Tibial nerve (tissue), 4 donors: ENCODE measurements around the gene HLTF. TPM values are rescaled to one million over a fixed set of nuclear protein-coding genes. Genes with fewer than 3 reads are reported as not detected.

Experiments used
- DNase-seq, 2 donors: peaks; one replicate each; pipeline ENCODE4 v3.0.0-alpha.2; 2019; ENCODE audit warnings: low spot score in 2 of 2
- H3K27ac ChIP-seq, 4 donors: fragments of 200-600 bp; sonication (generic) in 3 of 4; one replicate each; pipeline ENCODE4 v1.5.1; 2017 to 2019; ENCODE audit warnings: mild to moderate bottlenecking in 1 of 4
- H3K27me3 ChIP-seq, 2 donors: fragments of 200-600 bp; sonication (generic) in 1 of 2; one replicate each; pipeline versions ENCODE4 v1.5.1 to v1.6.0; 2017 to 2019
- H3K36me3 ChIP-seq, 3 donors: fragments of 200-600 bp; sonication (generic); one replicate each; pipeline ENCODE4 v1.5.1; 2018 to 2019
- H3K4me1 ChIP-seq, 4 donors: fragments of 200-600 bp; sonication (generic) in 3 of 4; one replicate each; pipeline ENCODE4 v1.5.1; 2017 to 2019
- H3K4me3 ChIP-seq, 4 donors: fragments of 200-600 bp; sonication (generic) in 3 of 4; one replicate each; pipeline ENCODE4 v1.5.1; 2017 to 2019; ENCODE audit warnings: mild to moderate bottlenecking in 1 of 4, moderate library complexity in 1 of 4
- H3K9me3 ChIP-seq, 4 donors: fragments of 200-600 bp; sonication (generic) in 3 of 4; one replicate each; pipeline ENCODE4 v1.5.1; 2017 to 2019
- CTCF ChIP-seq, 5 experiments: fragments of 200-600 bp in 3 of 5; fragments of 450-650 bp in 2 of 5; sonication (generic) in 3 of 5; IDR thresholded peaks; one replicate each; pipeline ENCODE4 v1.5.1; 2016 to 2019; ENCODE audit warnings: antibody characterized with exemption in 5 of 5, mild to moderate bottlenecking in 3 of 5, moderate library complexity in 2 of 5
- EP300 ChIP-seq, 2 donors: sonication (generic); formaldehyde crosslinking; IDR thresholded peaks; one replicate each; pipeline ENCODE4 v1.6.1; 2017; ENCODE audit warnings: antibody characterized with exemption in 2 of 2, mild to moderate bottlenecking in 1 of 2
- POLR2A ChIP-seq, 2 donors: fragments of 450-650 bp; IDR thresholded peaks; one replicate each; pipeline ENCODE4 v1.6.1; 2017; ENCODE audit warnings: antibody characterized with exemption in 2 of 2, mild to moderate bottlenecking in 2 of 2, moderate library complexity in 2 of 2
- WGBS, 2 donors: methylation state at CpG; one replicate each; pipeline ENCODE4 v1.1.5; 2018; 5-methylcytosine and 5-hydroxymethylcytosine counted together
- total RNA-seq, 4 donors: library from RNA; depleted of rRNA; stranded (reverse); fragments of >200 nt; gene quantifications; one replicate each; pipeline ENCODE4 v1.1.0, GENCODE V29; 2016

HLTF gene
- total RNA-seq, 4 donors from 2014 or later = 16.9 to 28.2 (median 25.5) TPM

- no peak for DNase-seq
- no peaks in the 10 kb centered on the region for H3K27me3 ChIP-seq
- WGBS, 2 donors = 84 to 91% methylated on average over 8 to 9 of the region's 9 CpGs
- peaks cover 0 to 6% (median 0%) of the 10 kb centered on the region in 4 donors for H3K4me1 ChIP-seq
- H3K27ac ChIP-seq = no peak overlapping the region
- no peaks in the 10 kb centered on the region for H3K36me3 ChIP-seq
- no peak for TF ChIP-seq CTCF (IDR thresholded peaks at IDR 0.05)
- no peak for TF ChIP-seq EP300 (IDR thresholded peaks at IDR 0.05)
- TF ChIP-seq POLR2A (IDR thresholded peaks at IDR 0.05) = no peak
- no peak overlapping the region for H3K4me3 ChIP-seq
- H3K9me3 ChIP-seq = no peaks in the 10 kb centered on the region
Observed at GRCh38 chr3:149118724-149119123, 32.4 kb upstream of the HLTF start.

GRCh38 chr3:149115114-149115513 lies 28.8 kb upstream of the HLTF start:
- no peaks in the 10 kb centered on the region for H3K4me1 ChIP-seq
- DNase-seq = no peak
- no peak overlapping the region for H3K4me3 ChIP-seq
- H3K36me3 ChIP-seq = no peaks in the 10 kb centered on the region
- H3K27ac ChIP-seq = no peak overlapping the region
- WGBS, 2 donors = 82 to 88% methylated on average over 5 of the region's 5 CpGs
- no peaks in the 10 kb centered on the region for H3K27me3 ChIP-seq
- H3K9me3 ChIP-seq = no peaks in the 10 kb centered on the region
- TF ChIP-seq CTCF (IDR thresholded peaks at IDR 0.05) = no peak
- TF ChIP-seq POLR2A (IDR thresholded peaks at IDR 0.05) = no peak
- TF ChIP-seq EP300 (IDR thresholded peaks at IDR 0.05) = no peak

- no peak overlapping the region for H3K27ac ChIP-seq
- H3K27me3 ChIP-seq = no peaks in the 10 kb centered on the region
- H3K4me1 ChIP-seq = no peaks in the 10 kb centered on the region
- no peak overlapping the region for H3K4me3 ChIP-seq
- H3K36me3 ChIP-seq = no peaks in the 10 kb centered on the region
- WGBS, 2 donors = 67 to 86% methylated on average over 1 of the region's 1 CpG
- TF ChIP-seq EP300 (IDR thresholded peaks at IDR 0.05) (no peak), CTCF (IDR thresholded peaks at IDR 0.05) (no peak), POLR2A (IDR thresholded peaks at IDR 0.05) (no peak)
- DNase-seq = no peak
- H3K9me3 ChIP-seq = no peaks in the 10 kb centered on the region
Observed at GRCh38 chr3:149114458-149114857, 28.1 kb upstream of the HLTF start.

GRCh38 chr3:149104484-149104883 lies 18.2 kb upstream of the HLTF start:
- no peaks in the 10 kb centered on the region for H3K4me1 ChIP-seq
- no peaks in the 10 kb centered on the region for H3K36me3 ChIP-seq
- no peak for DNase-seq
- no peak overlapping the region for H3K27ac ChIP-seq
- peaks cover 0 to 3% (median 0%) of the 10 kb centered on the region in 4 donors for H3K9me3 ChIP-seq
- no peak for TF ChIP-seq POLR2A (IDR thresholded peaks at IDR 0.05)
- no peak for TF ChIP-seq CTCF (IDR thresholded peaks at IDR 0.05)
- TF ChIP-seq EP300 (IDR thresholded peaks at IDR 0.05) = no peak
- WGBS, 2 donors = 65 to 76% methylated on average over 3 of the region's 3 CpGs
- H3K4me3 ChIP-seq = no peak overlapping the region
- no peaks in the 10 kb centered on the region for H3K27me3 ChIP-seq

GRCh38 chr3:149101641-149102040 lies 15.3 kb upstream of the HLTF start:
- TF ChIP-seq EP300 (IDR thresholded peaks at IDR 0.05) (no peak), POLR2A (IDR thresholded peaks at IDR 0.05) (no peak), CTCF (IDR thresholded peaks at IDR 0.05) (no peak)
- 78 to 89% methylated on average over 3 of the region's 3 CpGs for WGBS, 2 donors
- H3K36me3 ChIP-seq = no peaks in the 10 kb centered on the region
- no peak overlapping the region for H3K27ac ChIP-seq
- no peaks in the 10 kb centered on the region for H3K27me3 ChIP-seq
- H3K9me3 ChIP-seq = peaks cover 0 to 3% (median 0%) of the 10 kb centered on the region in 4 donors
- no peaks in the 10 kb centered on the region for H3K4me1 ChIP-seq
- no peak overlapping the region for H3K4me3 ChIP-seq
- DNase-seq = no peak
